Stimulated activated CD8-positive, alpha-beta memory T cell treated with anti-CD3 and anti-CD28 coated beads, Interleukin-15, amount 100 ng/mL, for 24 hours (primary cell): Measurements from ENCODE around the gene MRPL36.

Source experiments
- DNase-seq: peaks from one replicate; pipeline ENCODE4 v3.0.0-alpha.2; 2020; ENCODE audit warnings: low read depth

The MRPL36 gene

GRCh38 chr5:1781726-1782384, 17.8 kb downstream of the MRPL36 start:
- no peak for DNase-seq

GRCh38 chr5:1781107-1781506, 18.5 kb downstream of the MRPL36 start:
- DNase-seq = no peak

- no peak for DNase-seq
Observed at GRCh38 chr5:1780614-1780930, 19.1 kb downstream of the MRPL36 start.

- no peak for DNase-seq
Observed at GRCh38 chr5:1779782-1780613, 19.6 kb downstream of the MRPL36 start.

- DNase-seq = no peak
Observed at GRCh38 chr5:1779021-1779680, 20.5 kb downstream of the MRPL36 start.

GRCh38 chr5:1778138-1779020, 21.3 kb downstream of the MRPL36 start:
- no peak for DNase-seq

GRCh38 chr5:1777281-1778137, 22.1 kb downstream of the MRPL36 start:
- DNase-seq = no peak

- no peak for DNase-seq
Observed at GRCh38 chr5:1776831-1777230, 22.8 kb downstream of the MRPL36 start.

- DNase-seq = no peak
Observed at GRCh38 chr5:1772634-1773033, 27.0 kb downstream of the MRPL36 start.

- no peak for DNase-seq
Observed at GRCh38 chr5:1771149-1772065, 28.2 kb downstream of the MRPL36 start.

GRCh38 chr5:1770443-1770802, 29.2 kb downstream of the MRPL36 start:
- DNase-seq = no peak

- no peak for DNase-seq
Observed at GRCh38 chr5:1769752-1770442, 29.7 kb downstream of the MRPL36 start.

GRCh38 chr5:1769017-1769640, 30.5 kb downstream of the MRPL36 start:
- DNase-seq = no peak

- DNase-seq = no peak
Observed at GRCh38 chr5:1768283-1769000, 31.2 kb downstream of the MRPL36 start.

- no peak for DNase-seq
Observed at GRCh38 chr5:1767524-1768282, 31.9 kb downstream of the MRPL36 start.

GRCh38 chr5:1765880-1766235, 33.8 kb downstream of the MRPL36 start:
- DNase-seq = no peak

GRCh38 chr5:1765141-1765879, 34.3 kb downstream of the MRPL36 start:
- DNase-seq = no peak
